DOHH2 (cell line): ENCODE data around the gene CREM.

Experiments used
- H3F3A ChIP-seq: fragments of 200-600 bp; sonication (generic), shearing (Covaris generic); 2 replicates; pipeline ENCODE4 v1.6.0; 2016; ENCODE audit warnings: antibody characterized with exemption, mild to moderate bottlenecking; ENCODE audit not compliant: control insufficient read depth, insufficient read depth
- H3K27ac ChIP-seq: fragments of 200-600 bp; sonication (generic); 2 replicates; pipeline ENCODE4 v1.5.1; 2014; ENCODE audit warnings: low read depth, mild to moderate bottlenecking, low read length, moderate library complexity
- H3K27me3 ChIP-seq: fragments of 200-600 bp; sonication (generic); 2 replicates; pipeline ENCODE4 v1.6.1; 2014; ENCODE audit warnings: mild to moderate bottlenecking, low read length, mixed read lengths; ENCODE audit not compliant: control insufficient read depth
- H3K36me3 ChIP-seq: fragments of 200-600 bp; sonication (generic); 2 replicates; pipeline ENCODE4 v1.6.1; 2014; ENCODE audit warnings: mild to moderate bottlenecking, low read length, moderate library complexity, mixed read lengths; ENCODE audit not compliant: control insufficient read depth
- H3K4me1 ChIP-seq: fragments of 200-600 bp; sonication (generic); 2 replicates; pipeline ENCODE4 v1.6.1; 2014; ENCODE audit warnings: mild to moderate bottlenecking, low read length, mixed read lengths; ENCODE audit not compliant: control insufficient read depth
- H3K4me2 ChIP-seq: fragments of 200-600 bp; sonication (generic); 2 replicates; pipeline ENCODE4 v1.6.0; 2014; ENCODE audit warnings: mild to moderate bottlenecking, low read length, moderate library complexity
- H3K4me3 ChIP-seq: fragments of 200-600 bp; sonication (generic); 2 replicates; pipeline ENCODE4 v1.5.1; 2014; ENCODE audit warnings: mild to moderate bottlenecking, low read length, mixed read lengths
- H3K79me2 ChIP-seq: fragments of 200-600 bp; sonication (generic); 2 replicates; pipeline ENCODE4 v1.6.1; 2014; ENCODE audit warnings: mild to moderate bottlenecking, low read length, mixed read lengths; ENCODE audit not compliant: control insufficient read depth
- H3K9me2 ChIP-seq: fragments of 200-600 bp; sonication (generic); replicated peaks from 2 replicates; pipeline ENCODE4 v1.6.1; 2014; ENCODE audit warnings: mild to moderate bottlenecking, low read length, mixed read lengths; ENCODE audit not compliant: control insufficient read depth
- H3K9me3 ChIP-seq: fragments of 200-600 bp; sonication (generic); 2 replicates; pipeline ENCODE4 v1.6.1; 2014; ENCODE audit warnings: antibody characterized with exemption, low read length, mixed read lengths; ENCODE audit not compliant: control insufficient read depth, insufficient read depth
- H4K20me1 ChIP-seq: fragments of 200-600 bp; sonication (generic); 2 replicates; pipeline ENCODE4 v1.6.0; 2014; ENCODE audit warnings: low read depth, mild to moderate bottlenecking, antibody characterized with exemption, low read length, moderate library complexity; ENCODE audit not compliant: control insufficient read depth, insufficient read depth
- EZH2phosphoT487 ChIP-seq: fragments of 200-600 bp; sonication (generic); IDR thresholded peaks from 2 replicates; pipeline ENCODE4 v1.6.1; 2017; ENCODE audit warnings: borderline replicate concordance, mild to moderate bottlenecking, antibody characterized with exemption, low read length, moderate library complexity, mixed read lengths
- TF ChIP-seq, protein P1 (sequence below): fragments of 200-600 bp; sonication (generic); IDR thresholded peaks from one replicate; pipeline ENCODE4 v1.5.1; 2014; ENCODE audit warnings: antibody characterized with exemption, mild to moderate bottlenecking, low read depth, low read length; ENCODE audit not compliant: poor library complexity, severe bottlenecking

CREM gene

DNA sequence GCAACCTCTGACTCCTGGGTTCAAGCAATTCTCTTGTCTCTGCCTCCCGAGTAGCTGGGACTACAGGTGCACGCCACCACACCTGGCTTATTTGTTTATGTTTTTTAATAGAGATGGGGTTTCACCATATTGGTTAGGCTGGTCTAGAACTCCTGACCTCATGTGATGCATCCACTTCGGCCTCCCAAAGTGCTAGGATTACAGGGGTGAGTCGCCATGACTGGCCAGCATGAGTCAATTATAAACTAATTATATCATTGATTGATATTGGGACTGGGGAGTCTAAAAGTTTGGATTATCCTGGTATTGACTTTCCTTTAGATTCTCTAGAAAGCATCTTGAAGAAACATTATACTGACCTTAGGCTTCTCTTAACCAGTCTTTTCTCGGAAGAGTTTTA is 135.8 kb downstream of the CREM start:
- Histone ChIP-seq H3K4me2 (no peak overlapping the region), H3K9me2 (no peaks in the 10 kb centered on the region), H4K20me1 (no peaks in the 10 kb centered on the region), H3K27me3 (no peaks in the 10 kb centered on the region), H3K79me2 (no peaks in the 10 kb centered on the region), H3K27ac (no peak overlapping the region), H3K9me3 (no peaks in the 10 kb centered on the region; the same call in 1 of the 2 replicates), H3K36me3 (no peaks in the 10 kb centered on the region), H3K4me3 (no peak overlapping the region), H3F3A (no peaks in the 10 kb centered on the region), H3K4me1 (no peaks in the 10 kb centered on the region)
- no peak for TF ChIP-seq EZH2phosphoT487
- TF ChIP-seq, protein P1, sequence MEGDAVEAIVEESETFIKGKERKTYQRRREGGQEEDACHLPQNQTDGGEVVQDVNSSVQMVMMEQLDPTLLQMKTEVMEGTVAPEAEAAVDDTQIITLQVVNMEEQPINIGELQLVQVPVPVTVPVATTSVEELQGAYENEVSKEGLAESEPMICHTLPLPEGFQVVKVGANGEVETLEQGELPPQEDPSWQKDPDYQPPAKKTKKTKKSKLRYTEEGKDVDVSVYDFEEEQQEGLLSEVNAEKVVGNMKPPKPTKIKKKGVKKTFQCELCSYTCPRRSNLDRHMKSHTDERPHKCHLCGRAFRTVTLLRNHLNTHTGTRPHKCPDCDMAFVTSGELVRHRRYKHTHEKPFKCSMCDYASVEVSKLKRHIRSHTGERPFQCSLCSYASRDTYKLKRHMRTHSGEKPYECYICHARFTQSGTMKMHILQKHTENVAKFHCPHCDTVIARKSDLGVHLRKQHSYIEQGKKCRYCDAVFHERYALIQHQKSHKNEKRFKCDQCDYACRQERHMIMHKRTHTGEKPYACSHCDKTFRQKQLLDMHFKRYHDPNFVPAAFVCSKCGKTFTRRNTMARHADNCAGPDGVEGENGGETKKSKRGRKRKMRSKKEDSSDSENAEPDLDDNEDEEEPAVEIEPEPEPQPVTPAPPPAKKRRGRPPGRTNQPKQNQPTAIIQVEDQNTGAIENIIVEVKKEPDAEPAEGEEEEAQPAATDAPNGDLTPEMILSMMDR = no peak
